22Rv1 (cell line): ENCODE results near the gene ART4.

ENCODE experiments used
- ZFX ChIP-seq: fragments of 450-650 bp; IDR thresholded peaks from 2 replicates; pipeline ENCODE4 v1.6.1; 2017; ENCODE audit warnings: antibody characterized with exemption, borderline replicate concordance
- TF ChIP-seq, protein P1 (sequence below): fragments of 450-650 bp; IDR thresholded peaks from 2 replicates; pipeline ENCODE4 v1.5.1; 2017; ENCODE audit warnings: mild to moderate bottlenecking

DNA sequence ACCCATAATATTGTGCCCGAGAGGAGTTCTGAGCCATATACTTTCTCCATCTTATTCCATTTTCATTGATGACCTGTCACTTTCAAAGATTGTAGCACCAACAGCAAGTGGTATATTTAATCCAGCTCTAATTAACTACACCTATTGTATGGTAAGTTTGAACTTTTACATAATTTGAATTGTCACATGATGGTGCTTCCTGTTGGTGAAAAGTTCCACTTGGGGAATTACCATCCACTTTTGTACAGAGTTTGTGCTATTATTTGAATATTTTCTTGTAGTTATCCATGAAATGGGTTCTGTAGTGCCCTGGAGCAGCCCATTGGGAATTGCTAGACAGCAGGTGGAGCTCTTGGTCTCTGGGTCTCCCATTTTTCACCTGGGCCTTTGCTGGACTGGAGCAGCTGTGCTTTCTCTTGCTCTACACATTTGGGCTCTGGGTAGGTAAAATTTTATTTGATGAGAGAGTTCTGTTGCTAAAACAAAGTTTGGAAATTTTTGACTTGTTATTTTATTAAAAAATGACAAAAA is 32.3 kb downstream of the ART4 start:
- TF ChIP-seq, protein P1, sequence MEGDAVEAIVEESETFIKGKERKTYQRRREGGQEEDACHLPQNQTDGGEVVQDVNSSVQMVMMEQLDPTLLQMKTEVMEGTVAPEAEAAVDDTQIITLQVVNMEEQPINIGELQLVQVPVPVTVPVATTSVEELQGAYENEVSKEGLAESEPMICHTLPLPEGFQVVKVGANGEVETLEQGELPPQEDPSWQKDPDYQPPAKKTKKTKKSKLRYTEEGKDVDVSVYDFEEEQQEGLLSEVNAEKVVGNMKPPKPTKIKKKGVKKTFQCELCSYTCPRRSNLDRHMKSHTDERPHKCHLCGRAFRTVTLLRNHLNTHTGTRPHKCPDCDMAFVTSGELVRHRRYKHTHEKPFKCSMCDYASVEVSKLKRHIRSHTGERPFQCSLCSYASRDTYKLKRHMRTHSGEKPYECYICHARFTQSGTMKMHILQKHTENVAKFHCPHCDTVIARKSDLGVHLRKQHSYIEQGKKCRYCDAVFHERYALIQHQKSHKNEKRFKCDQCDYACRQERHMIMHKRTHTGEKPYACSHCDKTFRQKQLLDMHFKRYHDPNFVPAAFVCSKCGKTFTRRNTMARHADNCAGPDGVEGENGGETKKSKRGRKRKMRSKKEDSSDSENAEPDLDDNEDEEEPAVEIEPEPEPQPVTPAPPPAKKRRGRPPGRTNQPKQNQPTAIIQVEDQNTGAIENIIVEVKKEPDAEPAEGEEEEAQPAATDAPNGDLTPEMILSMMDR, result peak; percentile 82
- TF ChIP-seq ZFX, result no peak
